Natural killer cell treated with Interleukin-12 subunit alpha and Interleukin-12 subunit beta and Interleukin-15 and Interleukin-18, amount 100 ng/mL, for 72 hours (primary cell): ENCODE data around the gene HOXA6. TPM values are rescaled to one million over a fixed set of nuclear protein-coding genes. Genes with fewer than 3 reads are reported as not detected.

ENCODE experiments used
- ATAC-seq, 2 donors: fragments of 150-1000 bp; cut with Tn5 transposase in 1 of 2; sonication (Bioruptor Pico), chemical (Tn5 transposase) in 1 of 2; 2 replicates each; pipeline ENCODE4 v1.10.0; 2021
- DNase-seq: peaks from one replicate; pipeline ENCODE4 v3.0.0; 2022; ENCODE audit warnings: low spot score
- H3K27ac Mint-ChIP-seq, 2 donors: 1 replicate in 1 of 2; 2 replicates in 1 of 2; pipeline ENCODE4 v1.8.0; 2022; ENCODE audit warnings: mixed read lengths in 2 of 2, mild to moderate bottlenecking in 1 of 2, moderate library complexity in 1 of 2
- H3K27me3 Mint-ChIP-seq, 2 donors: 1 replicate in 1 of 2; 2 replicates in 1 of 2; pipeline ENCODE4 v1.8.0; 2022; ENCODE audit warnings: mixed read lengths in 2 of 2
- H3K36me3 Mint-ChIP-seq: one replicate; pipeline ENCODE4 v1.8.0; 2022; ENCODE audit warnings: mixed read lengths
- H3K4me1 Mint-ChIP-seq, 2 donors: 1 replicate in 1 of 2; 2 replicates in 1 of 2; pipeline ENCODE4 v1.8.0; 2022; ENCODE audit warnings: low read depth in 2 of 2, mixed read lengths in 2 of 2, mild to moderate bottlenecking in 1 of 2
- H3K4me3 Mint-ChIP-seq: one replicate; pipeline ENCODE4 v1.8.0; 2022; ENCODE audit warnings: mixed read lengths
- H3K9me3 Mint-ChIP-seq: 2 replicates; pipeline ENCODE4 v1.8.0; 2022; ENCODE audit warnings: mixed read lengths
- total RNA-seq, 2 donors: library from RNA; stranded (reverse); gene quantifications; one replicate each; pipeline ENCODE4 v1.2.3, GENCODE V29; 2022

Gene HOXA6
- total RNA-seq, 2 donors from 2014 or later, result 0.81 TPM; not detected in 1

GRCh38 chr7:27187475-27188385, 40.2 kb upstream of the HOXA6 start:
- H3K4me1 Mint-ChIP-seq, result peaks cover 34 to 40% of the 10 kb centered on the region in 2 donors

GRCh38 chr7:27186668-27187474, 39.3 kb upstream of the HOXA6 start:
- H3K4me3 Mint-ChIP-seq, result peak overlapping the region; percentile 92
- peaks cover 34 to 41% of the 10 kb centered on the region in 2 donors for H3K4me1 Mint-ChIP-seq
- no peaks in the 10 kb centered on the region for H3K36me3 Mint-ChIP-seq
- DNase-seq (no peak), ATAC-seq (no peak)
- H3K9me3 Mint-ChIP-seq, result no peaks in the 10 kb centered on the region
- peak overlapping the region in 1 of 2 donors; percentile 7 for H3K27ac Mint-ChIP-seq
- H3K27me3 Mint-ChIP-seq, result peaks cover 54 to 81% of the 10 kb centered on the region in 2 donors

More at GRCh38 chr7:27187475-27188385, 40.2 kb upstream of the HOXA6 start:
- no peak for ATAC-seq
- Mint-ChIP-seq H3K36me3 (no peaks in the 10 kb centered on the region), H3K27me3 (peaks cover 55 to 77% of the 10 kb centered on the region in 2 donors), H3K4me3 (peak overlapping the region; percentile 92), H3K27ac (no peak overlapping the region), H3K9me3 (no peaks in the 10 kb centered on the region)
- DNase-seq, result no peak

GRCh38 chr7:27185854-27186667, 38.5 kb upstream of the HOXA6 start:
- H3K27ac Mint-ChIP-seq, result peak overlapping the region; percentile 7 to 77
- ATAC-seq (no peak), DNase-seq (no peak)
- H3K4me1 Mint-ChIP-seq, result peaks cover 34 to 41% of the 10 kb centered on the region in 2 donors
- H3K36me3 Mint-ChIP-seq, result no peaks in the 10 kb centered on the region
- peaks cover 51 to 73% of the 10 kb centered on the region in 2 donors for H3K27me3 Mint-ChIP-seq
- H3K4me3 Mint-ChIP-seq, result peak overlapping the region; percentile 73
- no peaks in the 10 kb centered on the region for H3K9me3 Mint-ChIP-seq

- H3K27ac Mint-ChIP-seq, result peak within 1 kb of the TSS; percentile 21 to 77
- DNase-seq (no peak), ATAC-seq (peak in 1 of 2 donors; percentile 34)
- no peaks in the 10 kb centered on the region for H3K36me3 Mint-ChIP-seq
- no peaks in the 10 kb centered on the region for H3K9me3 Mint-ChIP-seq
- peaks cover 49 to 65% of the 10 kb centered on the region in 2 donors for H3K27me3 Mint-ChIP-seq
- peak within 1 kb of the TSS; percentile 73 for H3K4me3 Mint-ChIP-seq
- H3K4me1 Mint-ChIP-seq, result peaks cover 34 to 44% of the 10 kb centered on the region in 2 donors
Measured at GRCh38 chr7:27185013-27185853, 37.7 kb upstream of the HOXA6 start, which contains the start of gene HOXA11. TSS of gene HOXA11 (minus strand) at chr7:27185232. CDS start at chr7:27185144, 88 bp downstream.

- Mint-ChIP-seq H3K36me3 (no peaks in the 10 kb centered on the region), H3K4me1 (peaks cover 40 to 44% of the 10 kb centered on the region in 2 donors), H3K9me3 (no peaks in the 10 kb centered on the region), H3K4me3 (peak overlapping the region; percentile 73), H3K27me3 (peaks cover 46 to 64% of the 10 kb centered on the region in 2 donors), H3K27ac (peak overlapping the region; percentile 21 to 23)
- ATAC-seq (peak; percentile 69 to 78), DNase-seq (no peak)
Measured at GRCh38 chr7:27184337-27185012, 36.9 kb upstream of the HOXA6 start.

- ATAC-seq, result no peak
- Mint-ChIP-seq H3K4me3 (peak overlapping the region; percentile 73), H3K27ac (no peak overlapping the region), H3K27me3 (peaks cover 44 to 63% of the 10 kb centered on the region in 2 donors), H3K36me3 (no peaks in the 10 kb centered on the region), H3K4me1 (peaks cover 37 to 43% of the 10 kb centered on the region in 2 donors), H3K9me3 (no peaks in the 10 kb centered on the region)
- DNase-seq, result no peak
Measured at GRCh38 chr7:27183682-27184336, 36.2 kb upstream of the HOXA6 start.

GRCh38 chr7:27182861-27183681, 35.5 kb upstream of the HOXA6 start:
- Mint-ChIP-seq H3K36me3 (no peaks in the 10 kb centered on the region), H3K27ac (no peak overlapping the region), H3K27me3 (peaks cover 39 to 59% of the 10 kb centered on the region in 2 donors), H3K9me3 (no peaks in the 10 kb centered on the region), H3K4me1 (peaks cover 30 to 36% of the 10 kb centered on the region in 2 donors), H3K4me3 (no peak overlapping the region)
- ATAC-seq, result no peak
- DNase-seq, result no peak

- H3K4me3 Mint-ChIP-seq, result no peak overlapping the region
- H3K36me3 Mint-ChIP-seq, result no peaks in the 10 kb centered on the region
- ATAC-seq, result no peak
- no peak for DNase-seq
- H3K9me3 Mint-ChIP-seq, result no peaks in the 10 kb centered on the region
- H3K27ac Mint-ChIP-seq, result no peak overlapping the region
- H3K4me1 Mint-ChIP-seq, result peaks cover 24 to 31% of the 10 kb centered on the region in 2 donors
- peaks cover 34 to 57% of the 10 kb centered on the region in 2 donors for H3K27me3 Mint-ChIP-seq
Measured at GRCh38 chr7:27182285-27182841, 34.8 kb upstream of the HOXA6 start.

- H3K27ac Mint-ChIP-seq, result no peak overlapping the region
- DNase-seq (no peak), ATAC-seq (no peak)
- no peak overlapping the region for H3K4me3 Mint-ChIP-seq
- no peaks in the 10 kb centered on the region for H3K36me3 Mint-ChIP-seq
- H3K9me3 Mint-ChIP-seq, result no peaks in the 10 kb centered on the region
- peaks cover 30 to 52% of the 10 kb centered on the region in 2 donors for H3K27me3 Mint-ChIP-seq
- peaks cover 24 to 28% of the 10 kb centered on the region in 2 donors for H3K4me1 Mint-ChIP-seq
Measured at GRCh38 chr7:27181795-27182275, 34.3 kb upstream of the HOXA6 start.

- H3K27me3 Mint-ChIP-seq, result peaks cover 24 to 41% of the 10 kb centered on the region in 2 donors
- ATAC-seq (no peak), DNase-seq (no peak)
- H3K36me3 Mint-ChIP-seq, result no peaks in the 10 kb centered on the region
- H3K4me3 Mint-ChIP-seq, result no peak overlapping the region
- H3K9me3 Mint-ChIP-seq, result no peaks in the 10 kb centered on the region
- H3K4me1 Mint-ChIP-seq, result peaks cover 16 to 22% of the 10 kb centered on the region in 2 donors
- no peak overlapping the region for H3K27ac Mint-ChIP-seq
Measured at GRCh38 chr7:27180431-27181420, 33.2 kb upstream of the HOXA6 start.
